ENCODE results near the gene SYTL3. TPM values are rescaled to one million over a fixed set of nuclear protein-coding genes. Genes with fewer than 3 reads are reported as not detected.

SYTL3 gene
- total and polyA plus RNA-seq, 9 of the 15 experiments (the other 6 are each of a cell fraction or from before 2014, with no cell fraction given) = 0.04 to 0.46 (median 0.17) TPM; not detected in 1

DNA sequence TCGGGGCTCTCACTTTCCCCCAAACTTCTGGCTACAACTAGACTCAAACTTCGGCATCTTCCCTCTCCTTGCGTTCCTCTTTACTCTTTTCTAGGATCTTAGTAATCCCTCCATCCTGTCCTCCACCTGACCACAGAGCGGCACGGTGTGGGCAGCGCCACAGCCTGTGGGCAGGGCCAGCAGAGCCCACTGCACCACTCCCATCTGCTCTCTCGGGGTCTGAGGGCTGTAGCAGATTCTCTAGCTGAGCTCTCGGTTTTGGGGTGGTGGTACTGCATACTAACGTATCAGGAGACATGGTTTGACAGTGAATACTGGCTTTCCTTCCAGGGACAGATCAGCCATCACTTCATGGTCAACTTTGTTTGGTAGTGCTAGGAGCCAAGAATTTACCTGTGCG, 111.9 kb downstream of the SYTL3 start:
- H2AFZ ChIP-seq (ENCODE audit: low read depth, low read length) = no peak overlapping the region
- ChIA-PET POLR2A (interaction anchor here (0.7 to 3.1 kb wide), 3 partner anchors 10 to 309 kb away, joined by 3 to 16 read pairs (median 11); no protein-coding TSS in a partner anchor), CTCF (ENCODE audit: low intra/inter-chr PET ratio) (no interaction called here)
- DNase-seq (ENCODE audit: extremely low read depth in 1 of 4, low spot score in 3 of 4) (no peak), ATAC-seq (no peak), FAIRE-seq (peak; percentile 6)
- H3K9ac ChIP-seq (ENCODE audit: insufficient read depth in 1 of 2, low read depth in 2 of 2, low read length in 2 of 2) = no peak overlapping the region
- WGBS (ENCODE audit: insufficient coverage, low coverage, missing lambda C conversion rate) = 81% methylated on average over 8 of the region's 10 CpGs
- in situ Hi-C loops (cut with MboI) = no loop called here
- no peak overlapping the region for H3K4me2 ChIP-seq (ENCODE audit: insufficient read depth, low read length)
- no peaks in the 10 kb centered on the region for H3K9me3 ChIP-seq (replicated peaks; ENCODE audit: control insufficient read depth, insufficient read depth, low read depth, low read length)
- 0 out of 5 replicates have a peak, but pooled peaks cover 0 to 4% of the 10 kb centered on the region in 2 experiments for H3K27me3 ChIP-seq (ENCODE audit: control insufficient read depth in 2 of 2, insufficient read depth in 2 of 2, low read length in 2 of 2)
- H3K27ac ChIP-seq (ENCODE audit: extremely low read depth, low read depth, low read length) = no peak overlapping the region
- H3K36me3 ChIP-seq (ENCODE audit: control insufficient read depth, insufficient read depth, low read length) = peaks cover 24% of the 10 kb centered on the region
- intact Hi-C loops (cut with micrococcal nuclease) = loop anchor here (2.0 kb wide), 1 partner anchor 43 kb away; no protein-coding TSS in a partner anchor
- no peaks in the 10 kb centered on the region for H3K9me1 ChIP-seq (ENCODE audit: control insufficient read depth, insufficient read depth, low read length)
- BruUV-seq (replicated peaks) = no TSS peak
- H3K4me3 ChIP-seq = no peak overlapping the region
- no peaks in the 10 kb centered on the region for H3K79me2 ChIP-seq (ENCODE audit: control insufficient read depth, insufficient read depth, low read length)
- peaks cover 9% of the 10 kb centered on the region; the same call in 1 of the 2 replicates for H4K20me1 ChIP-seq (replicated peaks; ENCODE audit: control insufficient read depth, insufficient read depth, low read length)
- peaks cover 23 to 45% of the 10 kb centered on the region in 2 experiments; a peak in 4 of 5 replicates for H3K4me1 ChIP-seq (replicated peaks in 1 of 2; ENCODE audit: control insufficient read depth in 2 of 2, insufficient read depth in 2 of 2, low read length in 2 of 2)
- TF ChIP-seq MTF1 (CRISPR knock-in tag; IDR thresholded peaks at IDR 0.05; ENCODE audit: borderline replicate concordance) (no peak), EGR1 (conservative IDR thresholded peaks at IDR 0.05) (no peak), KDM4B (IDR thresholded peaks at IDR 0.05; ENCODE audit: borderline replicate concordance in 2 of 2, low read depth in 1 of 2) (no peak), BCOR (IDR thresholded peaks at IDR 0.05) (no peak), ETS1 (conservative IDR thresholded peaks at IDR 0.05; ENCODE audit: control insufficient read depth, low read depth, low read length) (no peak), NBN (IDR thresholded peaks at IDR 0.05; ENCODE audit: low read depth) (no peak), ZNF274 (IDR thresholded peaks at IDR 0.05; ENCODE audit: borderline replicate concordance, low read depth, low read length) (no peak), ZNF324 (CRISPR knock-in tag; IDR thresholded peaks at IDR 0.05) (no peak), NKRF (IDR thresholded peaks at IDR 0.05; ENCODE audit: borderline replicate concordance) (no peak), MCM7 (IDR thresholded peaks at IDR 0.05) (no peak), STAT5B (CRISPR knock-in tag; IDR thresholded peaks at IDR 0.05) (no peak)
- TF ChIP-seq, protein P1, sequence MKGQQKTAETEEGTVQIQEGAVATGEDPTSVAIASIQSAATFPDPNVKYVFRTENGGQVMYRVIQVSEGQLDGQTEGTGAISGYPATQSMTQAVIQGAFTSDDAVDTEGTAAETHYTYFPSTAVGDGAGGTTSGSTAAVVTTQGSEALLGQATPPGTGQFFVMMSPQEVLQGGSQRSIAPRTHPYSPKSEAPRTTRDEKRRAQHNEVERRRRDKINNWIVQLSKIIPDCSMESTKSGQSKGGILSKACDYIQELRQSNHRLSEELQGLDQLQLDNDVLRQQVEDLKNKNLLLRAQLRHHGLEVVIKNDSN (CRISPR knock-in tag; IDR thresholded peaks at IDR 0.05) = no peak
- TF ChIP-seq, protein P2, sequence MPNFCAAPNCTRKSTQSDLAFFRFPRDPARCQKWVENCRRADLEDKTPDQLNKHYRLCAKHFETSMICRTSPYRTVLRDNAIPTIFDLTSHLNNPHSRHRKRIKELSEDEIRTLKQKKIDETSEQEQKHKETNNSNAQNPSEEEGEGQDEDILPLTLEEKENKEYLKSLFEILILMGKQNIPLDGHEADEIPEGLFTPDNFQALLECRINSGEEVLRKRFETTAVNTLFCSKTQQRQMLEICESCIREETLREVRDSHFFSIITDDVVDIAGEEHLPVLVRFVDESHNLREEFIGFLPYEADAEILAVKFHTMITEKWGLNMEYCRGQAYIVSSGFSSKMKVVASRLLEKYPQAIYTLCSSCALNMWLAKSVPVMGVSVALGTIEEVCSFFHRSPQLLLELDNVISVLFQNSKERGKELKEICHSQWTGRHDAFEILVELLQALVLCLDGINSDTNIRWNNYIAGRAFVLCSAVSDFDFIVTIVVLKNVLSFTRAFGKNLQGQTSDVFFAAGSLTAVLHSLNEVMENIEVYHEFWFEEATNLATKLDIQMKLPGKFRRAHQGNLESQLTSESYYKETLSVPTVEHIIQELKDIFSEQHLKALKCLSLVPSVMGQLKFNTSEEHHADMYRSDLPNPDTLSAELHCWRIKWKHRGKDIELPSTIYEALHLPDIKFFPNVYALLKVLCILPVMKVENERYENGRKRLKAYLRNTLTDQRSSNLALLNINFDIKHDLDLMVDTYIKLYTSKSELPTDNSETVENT (CRISPR knock-in tag; IDR thresholded peaks at IDR 0.05) = no peak
- TF ChIP-seq, protein P3, sequence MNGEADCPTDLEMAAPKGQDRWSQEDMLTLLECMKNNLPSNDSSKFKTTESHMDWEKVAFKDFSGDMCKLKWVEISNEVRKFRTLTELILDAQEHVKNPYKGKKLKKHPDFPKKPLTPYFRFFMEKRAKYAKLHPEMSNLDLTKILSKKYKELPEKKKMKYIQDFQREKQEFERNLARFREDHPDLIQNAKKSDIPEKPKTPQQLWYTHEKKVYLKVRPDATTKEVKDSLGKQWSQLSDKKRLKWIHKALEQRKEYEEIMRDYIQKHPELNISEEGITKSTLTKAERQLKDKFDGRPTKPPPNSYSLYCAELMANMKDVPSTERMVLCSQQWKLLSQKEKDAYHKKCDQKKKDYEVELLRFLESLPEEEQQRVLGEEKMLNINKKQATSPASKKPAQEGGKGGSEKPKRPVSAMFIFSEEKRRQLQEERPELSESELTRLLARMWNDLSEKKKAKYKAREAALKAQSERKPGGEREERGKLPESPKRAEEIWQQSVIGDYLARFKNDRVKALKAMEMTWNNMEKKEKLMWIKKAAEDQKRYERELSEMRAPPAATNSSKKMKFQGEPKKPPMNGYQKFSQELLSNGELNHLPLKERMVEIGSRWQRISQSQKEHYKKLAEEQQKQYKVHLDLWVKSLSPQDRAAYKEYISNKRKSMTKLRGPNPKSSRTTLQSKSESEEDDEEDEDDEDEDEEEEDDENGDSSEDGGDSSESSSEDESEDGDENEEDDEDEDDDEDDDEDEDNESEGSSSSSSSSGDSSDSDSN (IDR thresholded peaks at IDR 0.05; ENCODE audit: borderline replicate concordance in 1 of 2, low read depth in 2 of 2, low read length in 2 of 2) = no peak

All from K562 (cell line).